H9 (cell line): ENCODE data around the gene TMEM82. TPM values are rescaled to one million over a fixed set of nuclear protein-coding genes. Genes with fewer than 3 reads are reported as not detected.

ENCODE experiments used
- DNase-seq: peaks from one replicate; pipeline ENCODE4 v3.0.0-alpha.2; 2017
- H2AFZ ChIP-seq: one replicate; pipeline ENCODE4 v1.6.1; 2013; ENCODE audit warnings: mild to moderate bottlenecking, low read length, control low read depth, moderate library complexity
- H2AK5ac ChIP-seq: 2 replicates; pipeline ENCODE4 v1.6.1; 2013; ENCODE audit warnings: low read length, control low read depth, mixed read lengths; ENCODE audit not compliant: insufficient read length
- H2BK120ac ChIP-seq: one replicate; pipeline ENCODE4 v1.6.1; 2013; ENCODE audit warnings: low read depth, mild to moderate bottlenecking, low read length, control low read depth, inconsistent platforms; ENCODE audit not compliant: poor library complexity, severe bottlenecking
- H2BK12ac ChIP-seq: 2 replicates; pipeline ENCODE4 v1.6.1; 2013; ENCODE audit warnings: low read length, control low read depth, mixed read lengths, low read depth; ENCODE audit not compliant: insufficient read length
- H2BK15ac ChIP-seq: 2 replicates; pipeline ENCODE4 v1.6.1; 2013; ENCODE audit warnings: low read depth, low read length, control low read depth
- H2BK20ac ChIP-seq: one replicate; pipeline ENCODE4 v1.6.1; 2013; ENCODE audit warnings: low read depth, mild to moderate bottlenecking, low read length, control low read depth, inconsistent platforms; ENCODE audit not compliant: poor library complexity, severe bottlenecking
- H2BK5ac ChIP-seq: 2 replicates; pipeline ENCODE4 v1.6.1; 2013; ENCODE audit warnings: low read length, control low read depth, mixed read lengths; ENCODE audit not compliant: insufficient read length
- H3K14ac ChIP-seq: 2 replicates; pipeline ENCODE4 v1.6.1; 2013; ENCODE audit warnings: low read length, control low read depth; ENCODE audit not compliant: insufficient read depth
- H3K18ac ChIP-seq: 2 replicates; pipeline ENCODE4 v1.6.1; 2013; ENCODE audit warnings: low read depth, mild to moderate bottlenecking, mixed read lengths, low read length, control low read depth; ENCODE audit not compliant: insufficient read length
- H3K23ac ChIP-seq: 2 replicates; pipeline ENCODE4 v1.6.1; 2013; ENCODE audit warnings: low read length, control low read depth, mixed read lengths, low read depth; ENCODE audit not compliant: insufficient read length
- H3K23me2 ChIP-seq: 2 replicates; pipeline ENCODE4 v1.6.1; 2013; ENCODE audit warnings: low read depth, mild to moderate bottlenecking, mixed read lengths, low read length, control low read depth; ENCODE audit not compliant: insufficient read length, poor library complexity, severe bottlenecking
- H3K27ac ChIP-seq: 2 replicates; pipeline ENCODE4 v1.5.1; 2013; ENCODE audit warnings: low read length, control low read depth, mixed read lengths, low read depth; ENCODE audit not compliant: insufficient read length
- H3K27me3 ChIP-seq: 2 replicates; pipeline ENCODE4 v1.6.1; 2013; ENCODE audit warnings: low read length, control low read depth, inconsistent platforms; ENCODE audit not compliant: insufficient read depth
- H3K4ac ChIP-seq: 2 replicates; pipeline ENCODE4 v1.6.1; 2013; ENCODE audit warnings: low read depth, mild to moderate bottlenecking, control low read depth, inconsistent platforms, low read length, moderate library complexity
- H3K4me1 ChIP-seq: 2 replicates; pipeline ENCODE4 v1.6.1; 2013; ENCODE audit warnings: low read length, control low read depth, inconsistent platforms; ENCODE audit not compliant: insufficient read depth
- H3K4me2 ChIP-seq: 2 replicates; pipeline ENCODE4 v1.6.1; 2013; ENCODE audit warnings: low read length, control low read depth, mixed read lengths; ENCODE audit not compliant: insufficient read length, insufficient read depth
- H3K56ac ChIP-seq: 2 replicates; pipeline ENCODE4 v1.6.1; 2013; ENCODE audit warnings: low read depth, mild to moderate bottlenecking, mixed read lengths, low read length, control low read depth; ENCODE audit not compliant: insufficient read length
- H3K79me1 ChIP-seq: 2 replicates; pipeline ENCODE4 v1.6.1; 2013; ENCODE audit warnings: low read depth, mild to moderate bottlenecking, moderate library complexity, low read length, control low read depth, inconsistent platforms; ENCODE audit not compliant: insufficient read depth, poor library complexity, severe bottlenecking
- H3K79me2 ChIP-seq: 2 replicates; pipeline ENCODE4 v1.6.1; 2013; ENCODE audit warnings: low read length, control low read depth, inconsistent platforms; ENCODE audit not compliant: insufficient read depth
- H3K9ac ChIP-seq: 2 replicates; pipeline ENCODE4 v1.6.1; 2013; ENCODE audit warnings: low read length, control low read depth, mixed read lengths; ENCODE audit not compliant: insufficient read length; ENCODE audit errors: extremely low read depth
- H3K9me3 ChIP-seq: one replicate; pipeline ENCODE4 v1.6.1; 2013; ENCODE audit warnings: low read depth, low read length, inconsistent platforms; ENCODE audit not compliant: control insufficient read depth
- H3T11ph ChIP-seq: one replicate; pipeline ENCODE4 v1.6.1; 2013; ENCODE audit warnings: mild to moderate bottlenecking, low read length, control low read depth, inconsistent platforms
- H4K20me1 ChIP-seq: one replicate; pipeline ENCODE4 v1.6.1; 2013; ENCODE audit not compliant: control insufficient read depth, insufficient read length, insufficient read depth
- H4K5ac ChIP-seq: 2 replicates; pipeline ENCODE4 v1.6.1; 2013; ENCODE audit warnings: low read depth, mild to moderate bottlenecking, mixed read lengths, low read length, control low read depth; ENCODE audit not compliant: insufficient read length
- H4K8ac ChIP-seq: replicated peaks from 2 replicates; pipeline ENCODE4 v1.6.1; 2013; ENCODE audit warnings: low read length, control low read depth, mixed read lengths, low read depth; ENCODE audit not compliant: insufficient read length
- H4K91ac ChIP-seq: 2 replicates; pipeline ENCODE4 v1.6.1; 2013; ENCODE audit warnings: low read depth, mild to moderate bottlenecking, moderate library complexity, mixed read lengths, low read length, control low read depth; ENCODE audit not compliant: insufficient read length
- H3K27ac Mint-ChIP-seq, 3 experiments: 2 replicates in 2 of 3; 3 replicates in 1 of 3; pipeline ENCODE4 v1.8.0; 2020 to 2021; ENCODE audit warnings: mixed read lengths in 3 of 3, mild to moderate bottlenecking in 1 of 3, moderate library complexity in 1 of 3
- H3K27me3 Mint-ChIP-seq: 2 replicates; pipeline ENCODE4 v1.8.0; 2021; ENCODE audit warnings: low read depth, mild to moderate bottlenecking, moderate library complexity, mixed read lengths
- H3K36me3 Mint-ChIP-seq, 3 experiments: 2 replicates in 2 of 3; 3 replicates in 1 of 3; pipeline ENCODE4 v1.8.0; 2020 to 2021; ENCODE audit warnings: low read depth in 3 of 3, mixed read lengths in 3 of 3; ENCODE audit not compliant: insufficient read depth in 1 of 3
- H3K4me1 Mint-ChIP-seq, 2 experiments: 2 replicates each; pipeline ENCODE4 v1.8.0; 2020; ENCODE audit warnings: mixed read lengths in 2 of 2
- H3K4me3 Mint-ChIP-seq, 2 experiments: 2 replicates in 1 of 2; 3 replicates in 1 of 2; pipeline ENCODE4 v1.8.0; 2020 to 2021; ENCODE audit warnings: mild to moderate bottlenecking in 2 of 2, mixed read lengths in 2 of 2, moderate library complexity in 1 of 2
- H3K9me3 Mint-ChIP-seq, 2 experiments: 2 replicates in 1 of 2; 3 replicates in 1 of 2; pipeline ENCODE4 v1.8.0; 2020; ENCODE audit warnings: mild to moderate bottlenecking in 2 of 2, mixed read lengths in 2 of 2, moderate library complexity in 1 of 2
- CTCF ChIP-seq: fragments of 200-600 bp; sonication (generic); conservative IDR thresholded peaks from 3 replicates; pipeline ENCODE4 v1.8.0; 2021; ENCODE audit warnings: antibody characterized with exemption, mild to moderate bottlenecking
- WGBS: extraction: QIAGEN DNeasy Blood & Tissue Kit; methylation state at CpG from one replicate; pipeline ENCODE4 v1.1.7; 2013; ENCODE audit warnings: missing lambda C conversion rate, low lambda C conversion rate, mixed read lengths; ENCODE audit not compliant: insufficient read length; ENCODE audit errors: extremely low coverage; 5-methylcytosine and 5-hydroxymethylcytosine counted together
- total RNA-seq: library from RNA; stranded (reverse); gene quantifications from 2 replicates; pipeline ENCODE4 v1.2.1, GENCODE V29; 2021

Gene TMEM82
- total RNA-seq, 1 experiment from 2014 or later, result 1.4 TPM

GRCh38 chr1:15718199-15718601, 24.1 kb upstream of the TMEM82 start:
- no peaks in the 10 kb centered on the region for H3K9me3 Mint-ChIP-seq
- whole genome bisulfite sequencing, result no CpG with 5 or more reads among the region's 8 CpGs
- H4K5ac ChIP-seq, result no peak overlapping the region
- no peaks in the 10 kb centered on the region for H3K4me1 Mint-ChIP-seq
- no peak overlapping the region; the same call in 1 of the 2 replicates for H3K14ac ChIP-seq
- H2BK120ac ChIP-seq, result no peak overlapping the region
- H3K23me2 ChIP-seq, result no peaks in the 10 kb centered on the region
- H4K91ac ChIP-seq, result no peak overlapping the region
- H2AK5ac ChIP-seq, result no peak overlapping the region
- H3K79me1 ChIP-seq, result peaks cover 3% of the 10 kb centered on the region
- H3K23ac ChIP-seq, result no peak overlapping the region
- H3K27me3 Mint-ChIP-seq, result no peaks in the 10 kb centered on the region
- peaks cover 17 to 53% (median 46%) of the 10 kb centered on the region in 3 experiments for H3K36me3 Mint-ChIP-seq
- no peak overlapping the region for H2BK15ac ChIP-seq
- H4K20me1 ChIP-seq, result no peaks in the 10 kb centered on the region
- H3K4ac ChIP-seq, result no peak overlapping the region
- no peaks in the 10 kb centered on the region for H3K4me1 ChIP-seq
- H3K18ac ChIP-seq, result no peak overlapping the region
- no peak overlapping the region for H3K27ac Mint-ChIP-seq
- H4K8ac ChIP-seq, result no peak overlapping the region
- H3K4me2 ChIP-seq, result no peak overlapping the region
- no peaks in the 10 kb centered on the region for H3K79me2 ChIP-seq
- H3K9me3 ChIP-seq, result no peaks in the 10 kb centered on the region
- H3K27me3 ChIP-seq, result no peaks in the 10 kb centered on the region
- TF ChIP-seq CTCF, result no peak
- DNase-seq, result no peak
- H3K56ac ChIP-seq, result no peak overlapping the region
- no peak overlapping the region for H3K4me3 Mint-ChIP-seq
- no peak overlapping the region for H2BK20ac ChIP-seq
- H2BK5ac ChIP-seq, result no peak overlapping the region
- no peak overlapping the region for H3K27ac ChIP-seq
- no peak overlapping the region for H2BK12ac ChIP-seq
- no peak overlapping the region for H2AFZ ChIP-seq
- no peak overlapping the region for H3K9ac ChIP-seq
- no peak overlapping the region for H3T11ph ChIP-seq
